HG02678 (cell line): ENCODE measurements around the gene MCM10.
"Not testable (repeated sequence)": the region's sequence is repeated elsewhere in the genome, so short reads cannot be mapped to it uniquely, and the experiment has no call there.

ENCODE experiments used
- ATAC-seq: cut with Tn5 transposase; IDR thresholded peaks from one replicate; pipeline ENCODE4 v1.9.1; 2021; ENCODE audit warnings: mild to moderate bottlenecking, moderate library complexity; ENCODE audit not compliant: unreplicated experiment

Gene MCM10

GRCh38 chr10:13219685-13220670, 58.6 kb downstream of the MCM10 start:
- no peak for ATAC-seq

DNA sequence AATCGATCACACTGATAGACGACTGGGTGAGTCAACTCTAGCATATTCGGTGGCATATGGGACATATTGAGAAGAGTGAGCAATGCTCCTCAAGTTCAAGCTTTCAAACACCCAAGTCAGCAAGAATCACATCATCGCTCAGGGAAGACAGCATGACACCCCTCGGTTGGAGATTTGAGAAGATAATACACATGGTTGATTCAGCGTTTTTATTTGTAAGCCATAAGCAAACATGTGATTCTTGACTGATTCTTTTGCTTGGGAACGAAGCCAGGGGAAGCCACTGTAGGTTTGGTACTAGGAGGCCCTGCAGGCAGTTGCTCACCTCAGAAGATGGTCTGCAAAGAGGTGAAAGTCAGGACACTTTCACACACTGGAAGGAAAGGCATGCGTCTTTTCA, 60.2 kb downstream of the MCM10 start:
- ATAC-seq, result no peak

- no peak for ATAC-seq
Measured at GRCh38 chr10:13222151-13222550, 60.8 kb downstream of the MCM10 start.

- ATAC-seq, result no peak
Measured at GRCh38 chr10:13222566-13222965, 61.2 kb downstream of the MCM10 start.

- no peak for ATAC-seq
Measured at GRCh38 chr10:13223241-13223640, 61.9 kb downstream of the MCM10 start.

- no peak for ATAC-seq
Measured at GRCh38 chr10:13224210-13224995, 63.0 kb downstream of the MCM10 start.

DNA sequence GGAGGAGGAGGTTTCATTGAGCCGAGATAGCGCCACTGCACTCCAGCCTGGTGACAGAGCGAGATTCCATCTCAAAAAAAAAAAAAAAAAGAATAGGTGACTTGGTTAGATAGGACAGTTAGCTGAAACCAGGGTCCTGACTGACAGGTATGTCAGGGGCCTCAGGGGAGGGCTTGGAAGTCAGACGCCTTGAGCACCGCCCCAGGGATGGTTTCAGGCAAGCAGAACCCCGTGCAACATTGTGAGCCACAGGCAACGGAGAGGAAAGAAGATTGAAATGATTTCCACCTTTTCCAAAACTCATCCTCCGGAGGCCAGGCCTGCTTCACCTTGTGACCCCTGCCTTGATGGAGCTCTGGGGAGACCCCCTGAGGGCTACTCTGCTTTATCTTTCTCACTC, 64.2 kb downstream of the MCM10 start:
- ATAC-seq, result no peak

- no peak for ATAC-seq
Measured at GRCh38 chr10:13227031-13227430, 65.7 kb downstream of the MCM10 start.

- ATAC-seq, result no peak
Measured at GRCh38 chr10:13231190-13231589, 69.8 kb downstream of the MCM10 start.

- no peak for ATAC-seq
Measured at GRCh38 chr10:13231808-13232207, 70.5 kb downstream of the MCM10 start.

- ATAC-seq, result no peak
Measured at GRCh38 chr10:13233358-13233757, 72.0 kb downstream of the MCM10 start.

DNA sequence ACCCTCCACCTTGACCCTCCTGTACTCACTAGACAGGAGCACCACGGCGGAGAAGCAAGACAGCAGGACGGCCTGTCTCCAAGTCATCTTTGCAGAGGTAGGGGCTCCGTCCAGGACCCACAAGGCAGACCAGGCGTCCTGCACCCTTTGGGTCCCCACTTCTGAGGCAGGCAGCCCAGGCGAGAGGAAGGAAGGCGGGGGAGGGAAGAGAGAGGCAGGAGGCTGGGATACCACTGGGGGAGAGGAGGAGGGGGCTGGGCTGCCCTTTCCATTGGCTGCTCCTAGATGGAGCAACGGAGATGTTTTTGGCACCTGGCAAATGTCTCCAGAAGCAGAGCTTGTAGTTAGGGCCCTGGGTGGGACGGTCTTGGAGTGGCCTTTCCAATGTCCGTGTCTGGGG, 72.8 kb downstream of the MCM10 start, which contains the start of gene UCMA:
Gene UCMA, minus strand, starts transcription at position 203 of the 400 bp plus-strand sequence. Its CDS starts 116 bp downstream, at position 87.
- ATAC-seq, result no peak

DNA sequence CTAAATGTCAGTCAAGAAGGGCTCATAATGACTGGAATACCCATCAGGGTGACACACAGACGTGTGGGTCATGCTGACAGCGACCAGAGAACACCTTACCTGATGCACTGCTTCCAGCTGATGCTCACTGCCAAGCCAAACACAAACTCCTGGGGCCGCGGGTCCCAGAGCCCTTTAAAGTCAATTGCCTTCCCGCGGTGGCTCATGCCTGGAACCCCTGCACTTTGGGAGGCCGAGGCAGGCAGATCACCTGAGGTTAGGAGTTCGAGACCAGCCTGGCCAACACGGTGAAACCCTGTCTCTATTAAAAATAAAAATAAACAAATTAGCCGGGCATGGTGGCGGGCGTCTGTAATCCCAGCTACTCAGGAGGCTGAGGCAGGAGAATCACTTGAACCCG, 73.4 kb downstream of the MCM10 start:
- not testable (repeated sequence) for ATAC-seq

DNA sequence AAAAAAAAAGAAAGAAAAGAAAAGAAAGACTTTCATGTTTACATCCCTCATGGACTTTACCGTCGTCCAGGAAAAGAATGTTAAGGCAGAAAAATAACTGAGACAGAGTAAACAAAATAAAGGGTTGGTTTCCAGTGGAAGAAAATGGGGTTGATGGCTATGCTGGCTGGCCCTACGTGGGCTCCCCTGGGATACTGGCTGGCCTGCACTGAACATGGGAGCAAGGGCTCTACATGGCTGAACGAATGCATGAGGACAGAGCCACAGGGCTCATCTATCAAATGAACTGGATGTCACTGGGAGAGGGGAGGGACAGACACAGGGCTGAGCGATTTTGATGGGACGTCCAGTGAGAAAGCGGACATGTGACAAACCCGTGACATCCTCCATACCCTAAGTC, 75.3 kb downstream of the MCM10 start:
- no peak for ATAC-seq

DNA sequence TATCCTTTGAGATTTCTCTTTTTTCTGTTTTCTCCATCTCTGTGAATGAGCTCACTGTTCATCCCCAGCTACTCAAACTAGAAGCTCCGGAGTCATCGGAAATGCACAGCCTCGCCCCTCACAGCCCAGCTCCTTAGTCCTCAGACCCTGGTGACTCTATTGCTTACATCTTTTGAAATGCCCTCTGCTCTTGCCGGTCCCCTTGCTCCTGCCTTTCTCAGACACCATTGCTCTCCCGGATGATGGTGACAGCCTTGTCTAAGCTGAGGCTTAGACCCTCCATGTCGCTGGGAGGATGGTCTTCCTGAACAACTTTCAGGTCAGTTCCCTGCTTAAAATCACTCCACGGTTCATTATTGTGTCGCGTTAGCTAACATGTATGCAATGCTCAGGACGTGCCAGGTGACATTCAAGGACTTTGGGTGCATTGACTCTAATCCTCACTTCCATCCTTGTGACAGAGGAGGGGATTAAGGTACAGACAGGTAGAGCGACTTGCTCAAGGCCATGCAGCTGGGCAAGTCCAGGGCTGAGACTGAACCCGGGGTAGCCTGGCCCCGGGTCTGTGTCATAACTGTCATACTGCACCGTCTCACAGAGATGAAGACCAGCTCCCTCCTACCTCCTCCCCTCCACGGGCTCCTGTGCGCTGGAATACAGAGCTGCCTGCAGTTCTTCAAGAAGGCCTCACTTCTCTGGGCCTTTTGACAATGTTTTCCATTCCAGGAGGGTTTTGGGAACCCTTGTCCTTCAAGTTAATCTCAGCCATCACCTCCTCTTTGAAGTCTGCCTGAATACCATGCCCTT, 77.1 kb downstream of the MCM10 start:
- ATAC-seq, result no peak

DNA sequence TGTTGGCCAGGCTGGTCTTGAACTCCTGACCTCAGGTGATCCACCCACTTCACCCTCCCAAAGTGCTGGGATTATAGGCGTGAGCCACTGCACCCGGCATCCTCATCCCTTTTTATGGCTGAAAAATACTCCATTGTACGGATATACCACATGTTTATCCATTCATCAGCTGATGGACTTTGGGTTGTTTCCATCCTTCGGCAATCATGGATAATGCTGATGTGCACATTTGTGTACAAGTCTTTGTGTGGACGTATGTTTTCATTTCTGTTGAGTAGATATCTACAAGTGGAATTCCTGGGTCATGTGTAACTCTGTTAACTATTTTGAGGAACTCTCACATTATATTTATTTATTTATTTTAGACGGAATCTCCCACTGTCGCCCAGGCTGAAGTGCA, 78.6 kb downstream of the MCM10 start:
- ATAC-seq, result no peak

- ATAC-seq, result no peak
Measured at GRCh38 chr10:13241613-13242012, 80.3 kb downstream of the MCM10 start.

- ATAC-seq, result not testable (repeated sequence)
Measured at GRCh38 chr10:13242260-13242659, 80.9 kb downstream of the MCM10 start.

- no peak for ATAC-seq
Measured at GRCh38 chr10:13247246-13247645, 85.9 kb downstream of the MCM10 start.

GRCh38 chr10:13247784-13248183, 86.4 kb downstream of the MCM10 start:
- no peak for ATAC-seq

- no peak for ATAC-seq
Measured at GRCh38 chr10:13253726-13254125, 92.4 kb downstream of the MCM10 start.
